ENCODE measurements around the gene KLRC2. TPM values are rescaled to one million over a fixed set of nuclear protein-coding genes. Genes with fewer than 3 reads are reported as not detected.
A peak's percentile ranks its signal among the peaks of the same experiment; 100 is the strongest.
"Not testable (repeated sequence)": the region's sequence is repeated elsewhere in the genome, so short reads cannot be mapped to it uniquely, and the experiment has no call there.

The KLRC2 gene
- not detected in 3 replicates for total RNA-seq
- long read RNA-seq = 0 reads

DNA sequence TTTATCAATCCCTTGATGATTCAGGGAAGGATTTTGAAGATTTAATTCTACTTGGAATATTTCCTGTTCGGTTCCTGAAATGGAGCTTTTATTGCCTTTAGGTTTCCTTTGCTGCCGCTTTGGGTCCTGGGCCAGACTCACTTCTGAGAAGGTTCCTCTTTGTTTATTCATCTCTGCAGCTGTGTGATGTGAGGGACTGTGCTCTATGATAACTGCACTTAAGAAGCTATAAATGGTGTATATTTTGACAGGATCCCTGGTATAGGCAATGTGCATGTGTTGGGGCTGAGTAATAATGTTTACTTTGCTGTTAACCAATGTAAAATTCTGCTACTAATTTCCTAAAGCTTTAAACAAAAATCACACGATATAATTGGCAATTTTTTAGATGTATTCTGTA is at the start of gene KLRC2:
Gene KLRC2 (minus strand): TSS at position 195 of the 400 bp plus-strand sequence. CDS start 24 bp downstream, at position 171.
- H3K36me3 Mint-ChIP-seq (ENCODE audit: low read depth); DNase-seq (ENCODE audit: low spot score); H3K4me3 Mint-ChIP-seq (ENCODE audit: unreplicated experiment); H3K9me3 Mint-ChIP-seq (ENCODE audit: low read depth); H3K27me3 Mint-ChIP-seq (ENCODE audit: low read depth); H3K4me1 Mint-ChIP-seq (ENCODE audit: low read depth): not testable (repeated sequence)
- H3K27ac Mint-ChIP-seq (ENCODE audit: unreplicated experiment) = peak within 1 kb of the TSS; percentile 68

- not testable (repeated sequence) for H3K27ac Mint-ChIP-seq (ENCODE audit: unreplicated experiment); H3K4me1 Mint-ChIP-seq (ENCODE audit: low read depth); DNase-seq (ENCODE audit: low spot score); H3K4me3 Mint-ChIP-seq (ENCODE audit: unreplicated experiment)
- Mint-ChIP-seq H3K36me3 (ENCODE audit: low read depth) (peaks cover 11% of the 10 kb centered on the region), H3K27me3 (ENCODE audit: low read depth) (peaks cover 11% of the 10 kb centered on the region), H3K9me3 (ENCODE audit: low read depth) (peaks cover 27% of the 10 kb centered on the region)
Observed at GRCh38 chr12:10481901-10482300, 46.1 kb upstream of the KLRC2 start.

DNA sequence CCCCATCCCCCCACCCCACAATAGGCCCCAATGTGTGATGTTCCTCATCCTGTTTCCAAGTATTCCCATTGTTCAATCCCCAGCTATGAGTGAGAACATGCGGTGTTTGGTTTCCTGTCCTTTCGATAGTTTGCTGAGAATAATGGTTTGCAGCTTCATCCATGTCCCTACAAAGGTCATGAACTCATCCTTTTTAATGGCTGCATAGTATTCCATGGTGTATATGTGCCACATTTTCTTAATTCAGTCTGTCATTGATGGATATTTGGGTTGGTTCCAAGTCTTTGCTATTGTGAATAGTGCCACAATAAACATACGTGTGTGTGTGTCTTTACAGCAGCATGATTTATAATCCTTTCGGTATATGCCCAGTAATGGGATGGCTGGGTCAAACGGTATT is 37.0 kb upstream of the KLRC2 start:
- H3K36me3 Mint-ChIP-seq (ENCODE audit: low read depth); H3K4me3 Mint-ChIP-seq (ENCODE audit: unreplicated experiment); DNase-seq (ENCODE audit: low spot score); H3K27me3 Mint-ChIP-seq (ENCODE audit: low read depth); H3K4me1 Mint-ChIP-seq (ENCODE audit: low read depth); H3K27ac Mint-ChIP-seq (ENCODE audit: unreplicated experiment): not testable (repeated sequence)
- peaks cover 15% of the 10 kb centered on the region for H3K9me3 Mint-ChIP-seq (ENCODE audit: low read depth)

DNA sequence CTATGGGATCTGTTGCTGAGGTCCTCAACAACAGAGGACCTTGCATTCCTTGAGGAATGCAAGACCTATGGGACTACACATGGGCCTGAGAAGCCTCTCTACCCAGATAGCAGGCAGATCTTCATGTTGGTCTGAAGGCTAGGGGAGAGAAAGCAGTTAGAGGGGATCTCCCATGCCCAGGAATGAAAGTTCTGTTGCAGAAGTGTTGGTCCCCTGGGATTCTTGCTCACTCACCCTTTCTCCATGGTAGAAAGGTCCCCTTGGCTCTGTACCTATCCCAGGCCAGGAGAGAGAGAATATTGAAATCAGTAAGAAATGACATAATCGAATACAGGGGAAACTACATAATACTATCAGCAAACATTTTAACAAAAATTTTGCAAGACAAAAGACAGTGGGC is 33.9 kb upstream of the KLRC2 start:
- Mint-ChIP-seq H3K27me3 (ENCODE audit: low read depth) (peaks cover 7% of the 10 kb centered on the region), H3K4me3 (ENCODE audit: unreplicated experiment) (no peak overlapping the region), H3K9me3 (ENCODE audit: low read depth) (peaks cover 12% of the 10 kb centered on the region), H3K4me1 (ENCODE audit: low read depth) (peaks cover 10% of the 10 kb centered on the region), H3K36me3 (ENCODE audit: low read depth) (peaks cover 3% of the 10 kb centered on the region), H3K27ac (ENCODE audit: unreplicated experiment) (no peak overlapping the region)
- no peak for DNase-seq (ENCODE audit: low spot score)
- TF ChIP-seq, protein P1, sequence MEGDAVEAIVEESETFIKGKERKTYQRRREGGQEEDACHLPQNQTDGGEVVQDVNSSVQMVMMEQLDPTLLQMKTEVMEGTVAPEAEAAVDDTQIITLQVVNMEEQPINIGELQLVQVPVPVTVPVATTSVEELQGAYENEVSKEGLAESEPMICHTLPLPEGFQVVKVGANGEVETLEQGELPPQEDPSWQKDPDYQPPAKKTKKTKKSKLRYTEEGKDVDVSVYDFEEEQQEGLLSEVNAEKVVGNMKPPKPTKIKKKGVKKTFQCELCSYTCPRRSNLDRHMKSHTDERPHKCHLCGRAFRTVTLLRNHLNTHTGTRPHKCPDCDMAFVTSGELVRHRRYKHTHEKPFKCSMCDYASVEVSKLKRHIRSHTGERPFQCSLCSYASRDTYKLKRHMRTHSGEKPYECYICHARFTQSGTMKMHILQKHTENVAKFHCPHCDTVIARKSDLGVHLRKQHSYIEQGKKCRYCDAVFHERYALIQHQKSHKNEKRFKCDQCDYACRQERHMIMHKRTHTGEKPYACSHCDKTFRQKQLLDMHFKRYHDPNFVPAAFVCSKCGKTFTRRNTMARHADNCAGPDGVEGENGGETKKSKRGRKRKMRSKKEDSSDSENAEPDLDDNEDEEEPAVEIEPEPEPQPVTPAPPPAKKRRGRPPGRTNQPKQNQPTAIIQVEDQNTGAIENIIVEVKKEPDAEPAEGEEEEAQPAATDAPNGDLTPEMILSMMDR (IDR thresholded peaks at IDR 0.05) = no peak

DNA sequence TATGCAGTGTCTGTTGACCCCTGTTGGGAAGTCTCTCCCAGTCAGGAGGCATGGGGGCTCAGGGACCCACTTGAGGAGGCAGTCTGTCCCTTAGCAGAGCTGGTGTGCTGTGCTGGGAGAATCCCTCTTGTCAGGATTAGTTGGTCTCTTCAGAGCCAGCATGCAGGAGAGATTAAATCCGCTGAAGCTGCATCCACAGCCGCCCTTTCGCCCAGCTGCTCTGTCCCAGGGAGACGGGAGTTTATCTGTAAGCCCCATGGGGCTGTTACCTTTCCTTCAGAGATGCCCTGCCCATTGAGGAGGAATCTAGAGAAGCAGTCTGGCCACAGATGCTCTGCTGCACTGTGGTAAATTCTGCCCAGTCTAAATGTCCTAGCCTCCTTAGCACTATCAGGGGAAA is 30.5 kb upstream of the KLRC2 start:
- no peak for DNase-seq (ENCODE audit: low spot score)
- TF ChIP-seq, protein P1 (IDR thresholded peaks at IDR 0.05) = no peak
- Mint-ChIP-seq H3K36me3 (ENCODE audit: low read depth) (peaks cover 4% of the 10 kb centered on the region), H3K4me3 (ENCODE audit: unreplicated experiment) (no peak overlapping the region), H3K27me3 (ENCODE audit: low read depth) (peaks cover 12% of the 10 kb centered on the region), H3K9me3 (ENCODE audit: low read depth) (peaks cover 16% of the 10 kb centered on the region), H3K4me1 (ENCODE audit: low read depth) (peaks cover 4% of the 10 kb centered on the region), H3K27ac (ENCODE audit: unreplicated experiment) (no peak overlapping the region)

DNA sequence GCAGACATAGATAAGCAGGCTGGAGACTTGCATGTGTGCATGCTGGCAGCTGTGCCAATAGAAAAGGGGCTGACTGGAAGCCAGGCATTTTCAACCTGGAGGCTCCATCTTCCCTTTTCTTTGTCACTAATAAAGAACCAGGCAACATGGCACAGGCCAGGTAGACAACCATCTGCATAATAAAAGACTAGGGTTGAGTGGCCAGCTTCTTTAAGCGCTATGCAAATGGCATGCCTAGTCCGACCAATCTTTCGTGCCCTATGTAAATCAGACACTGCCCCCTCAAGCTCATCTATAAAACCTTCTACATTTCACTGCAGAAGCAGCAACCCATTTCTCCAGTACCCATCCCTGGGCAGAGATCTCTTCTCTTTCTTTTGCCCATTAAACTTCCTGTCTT is 21.9 kb upstream of the KLRC2 start:
- Mint-ChIP-seq H3K9me3 (ENCODE audit: low read depth) (peaks cover 64% of the 10 kb centered on the region), H3K4me1 (ENCODE audit: low read depth) (no peaks in the 10 kb centered on the region), H3K4me3 (ENCODE audit: unreplicated experiment) (no peak overlapping the region), H3K27ac (ENCODE audit: unreplicated experiment) (no peak overlapping the region), H3K36me3 (ENCODE audit: low read depth) (peaks cover 18% of the 10 kb centered on the region), H3K27me3 (ENCODE audit: low read depth) (no peaks in the 10 kb centered on the region)
- no peak for DNase-seq (ENCODE audit: low spot score)
- TF ChIP-seq, protein P1 (IDR thresholded peaks at IDR 0.05) = no peak

GRCh38 chr12:10456856-10457255 is 21.0 kb upstream of the KLRC2 start:
- Mint-ChIP-seq H3K27ac (ENCODE audit: unreplicated experiment) (no peak overlapping the region), H3K9me3 (ENCODE audit: low read depth) (peaks cover 55% of the 10 kb centered on the region), H3K36me3 (ENCODE audit: low read depth) (peaks cover 16% of the 10 kb centered on the region)

More at GRCh38 chr12:10456856-10457255, 21.0 kb upstream of the KLRC2 start:
- Mint-ChIP-seq H3K27me3 (ENCODE audit: low read depth) (no peaks in the 10 kb centered on the region), H3K4me3 (ENCODE audit: unreplicated experiment) (no peak overlapping the region), H3K4me1 (ENCODE audit: low read depth) (no peaks in the 10 kb centered on the region)
- no peak for DNase-seq (ENCODE audit: low spot score)
- TF ChIP-seq, protein P1 (IDR thresholded peaks at IDR 0.05) = no peak
